Measurements from ENCODE around the gene DAB2IP.

DAB2IP gene

GRCh38 chr9:121754655-121755436 is 103.4 kb downstream of the DAB2IP start:
- H3K27ac ChIP-seq: no peak overlapping the region

GRCh38 chr9:121755581-121755980 is 104.1 kb downstream of the DAB2IP start:
- H3K27ac ChIP-seq: no peak overlapping the region
- TF ChIP-seq CTCF (conservative IDR thresholded peaks at IDR 0.05): no peak

More at GRCh38 chr9:121754655-121755436, 103.4 kb downstream of the DAB2IP start:
- TF ChIP-seq CTCF (conservative IDR thresholded peaks at IDR 0.05): no peak

GRCh38 chr9:121756474-121757280 is 105.2 kb downstream of the DAB2IP start:
- H3K27ac ChIP-seq: no peak overlapping the region
- no peak for TF ChIP-seq CTCF (conservative IDR thresholded peaks at IDR 0.05)

- no peak for TF ChIP-seq CTCF (conservative IDR thresholded peaks at IDR 0.05)
- no peak overlapping the region for H3K27ac ChIP-seq
Observed at GRCh38 chr9:121757281-121757585, 105.8 kb downstream of the DAB2IP start.

GRCh38 chr9:121758693-121759092 is 107.3 kb downstream of the DAB2IP start:
- no peak for TF ChIP-seq CTCF (conservative IDR thresholded peaks at IDR 0.05)
- H3K27ac ChIP-seq: no peak overlapping the region

GRCh38 chr9:121759996-121760395 is 108.6 kb downstream of the DAB2IP start:
- no peak for TF ChIP-seq CTCF (conservative IDR thresholded peaks at IDR 0.05)
- H3K27ac ChIP-seq: no peak overlapping the region

- H3K27ac ChIP-seq: no peak overlapping the region
- no peak for TF ChIP-seq CTCF (conservative IDR thresholded peaks at IDR 0.05)
Observed at GRCh38 chr9:121760571-121760970, 109.1 kb downstream of the DAB2IP start.

Data from VCaP (cell line).